Mesodermal cell (in vitro differentiated cells): Measurements from ENCODE around the gene STX2.

Experiments used
- H3K27ac ChIP-seq: 2 replicates; pipeline ENCODE4 v1.7.0; 2013; ENCODE audit warnings: mild to moderate bottlenecking, low read depth, low read length, moderate library complexity; ENCODE audit not compliant: severe bottlenecking
- H3K36me3 ChIP-seq: 2 replicates; pipeline ENCODE4 v1.7.1; 2013; ENCODE audit warnings: mild to moderate bottlenecking, low read length, moderate library complexity; ENCODE audit not compliant: control insufficient read depth, insufficient read depth
- H3K4me1 ChIP-seq: one replicate; pipeline ENCODE4 v1.7.1; 2013; ENCODE audit warnings: mild to moderate bottlenecking, low read length; ENCODE audit not compliant: insufficient read depth, control insufficient read depth, poor library complexity, severe bottlenecking
- H3K4me3 ChIP-seq: 2 replicates; pipeline ENCODE4 v1.7.0; 2013; ENCODE audit warnings: low read length, control low read depth, mild to moderate bottlenecking; ENCODE audit not compliant: insufficient read depth, poor library complexity, severe bottlenecking; ENCODE audit errors: extremely low read depth
- H3K9me3 ChIP-seq: 2 replicates; pipeline ENCODE4 v1.7.1; 2013; ENCODE audit warnings: mild to moderate bottlenecking, low read length, moderate library complexity; ENCODE audit not compliant: control insufficient read depth
- WGBS, 2 experiments: methylation state at CpG; one replicate each; pipeline ENCODE4 v1.1.5; 2013; ENCODE audit warnings: missing lambda C conversion rate in 2 of 2; ENCODE audit not compliant: insufficient coverage in 2 of 2; 5-methylcytosine and 5-hydroxymethylcytosine counted together

The STX2 gene

GRCh38 chr12:130780880-130781575 is 58.0 kb downstream of the STX2 start:
- Histone ChIP-seq H3K27ac (no peak overlapping the region), H3K4me3 (no peak overlapping the region), H3K4me1 (peaks cover 4% of the 10 kb centered on the region), H3K9me3 (peaks cover 10% of the 10 kb centered on the region), H3K36me3 (peaks cover 32% of the 10 kb centered on the region)
- WGBS, 2 experiments = 94% methylated on average over 20 to 21 of the region's 28 CpGs

- H3K4me1 ChIP-seq = peaks cover 7% of the 10 kb centered on the region
- no peak overlapping the region for H3K4me3 ChIP-seq
- H3K27ac ChIP-seq = no peak overlapping the region
- WGBS, 2 experiments = 71 to 82% methylated on average over 8 to 10 of the region's 10 CpGs
- peaks cover 6% of the 10 kb centered on the region for H3K9me3 ChIP-seq
- H3K36me3 ChIP-seq = peaks cover 25% of the 10 kb centered on the region
Observed at GRCh38 chr12:130780325-130780724, 58.7 kb downstream of the STX2 start.

- H3K27ac ChIP-seq = no peak overlapping the region
- no peaks in the 10 kb centered on the region for H3K9me3 ChIP-seq
- no peak overlapping the region for H3K4me3 ChIP-seq
- peaks cover 19% of the 10 kb centered on the region for H3K36me3 ChIP-seq
- H3K4me1 ChIP-seq = peaks cover 9% of the 10 kb centered on the region
- 81 to 85% methylated on average over 4 to 5 of the region's 5 CpGs for WGBS, 2 experiments
Observed at GRCh38 chr12:130778776-130779175, 60.3 kb downstream of the STX2 start.

- 83 to 86% methylated on average over 8 to 11 of the region's 11 CpGs for WGBS, 2 experiments
- Histone ChIP-seq H3K4me3 (no peak overlapping the region), H3K9me3 (no peaks in the 10 kb centered on the region), H3K27ac (no peak overlapping the region), H3K36me3 (peaks cover 15% of the 10 kb centered on the region), H3K4me1 (peaks cover 9% of the 10 kb centered on the region)
Observed at GRCh38 chr12:130776857-130777339, 62.2 kb downstream of the STX2 start.

- Histone ChIP-seq H3K27ac (peak overlapping the region; percentile 94), H3K4me1 (peaks cover 9% of the 10 kb centered on the region), H3K4me3 (peak overlapping the region; percentile 19), H3K36me3 (peaks cover 9% of the 10 kb centered on the region), H3K9me3 (no peaks in the 10 kb centered on the region)
- WGBS, 2 experiments = 8% methylated on average over 41 of the region's 41 CpGs
Observed at GRCh38 chr12:130775953-130776856, 62.8 kb downstream of the STX2 start.

- Histone ChIP-seq H3K27ac (no peak overlapping the region), H3K4me1 (peaks cover 3% of the 10 kb centered on the region), H3K4me3 (no peak overlapping the region), H3K36me3 (no peaks in the 10 kb centered on the region), H3K9me3 (peaks cover 3% of the 10 kb centered on the region)
- 89 to 100% methylated on average over 1 to 5 of the region's 7 CpGs for WGBS, 2 experiments
Observed at GRCh38 chr12:130770413-130771028, 68.5 kb downstream of the STX2 start.

GRCh38 chr12:130768120-130768519 is 70.9 kb downstream of the STX2 start:
- Histone ChIP-seq H3K36me3 (no peaks in the 10 kb centered on the region), H3K4me3 (no peak overlapping the region), H3K4me1 (no peaks in the 10 kb centered on the region), H3K27ac (no peak overlapping the region), H3K9me3 (peaks cover 16% of the 10 kb centered on the region)
- WGBS, 2 experiments = 81% methylated on average over 8 of the region's 9 CpGs

GRCh38 chr12:130766470-130766869 is 72.6 kb downstream of the STX2 start:
- Histone ChIP-seq H3K4me1 (no peaks in the 10 kb centered on the region), H3K27ac (no peak overlapping the region), H3K9me3 (peaks cover 16% of the 10 kb centered on the region), H3K36me3 (no peaks in the 10 kb centered on the region), H3K4me3 (no peak overlapping the region)
- WGBS, 2 experiments = 83 to 97% methylated on average over 2 of the region's 2 CpGs

GRCh38 chr12:130765186-130765659 is 73.8 kb downstream of the STX2 start:
- H3K36me3 ChIP-seq = no peaks in the 10 kb centered on the region
- H3K4me3 ChIP-seq = no peak overlapping the region
- H3K4me1 ChIP-seq = no peaks in the 10 kb centered on the region
- no peak overlapping the region for H3K27ac ChIP-seq
- peaks cover 16% of the 10 kb centered on the region for H3K9me3 ChIP-seq
- WGBS, 2 experiments = 90 to 91% methylated on average over 8 of the region's 8 CpGs

- H3K4me3 ChIP-seq = no peak overlapping the region
- H3K36me3 ChIP-seq = no peaks in the 10 kb centered on the region
- no peak overlapping the region for H3K27ac ChIP-seq
- H3K9me3 ChIP-seq = peaks cover 16% of the 10 kb centered on the region
- no peaks in the 10 kb centered on the region for H3K4me1 ChIP-seq
- 89 to 93% methylated on average over 13 of the region's 14 CpGs for WGBS, 2 experiments
Observed at GRCh38 chr12:130764475-130765185, 74.4 kb downstream of the STX2 start.
